Panc1 (cell line): ENCODE data around the gene LINC00305. TPM values are rescaled to one million over a fixed set of nuclear protein-coding genes. Genes with fewer than 3 reads are reported as not detected.

Experiments
- ATAC-seq: fragments of 200-7000 bp; cut with Tn5 transposase; 2 replicates; pipeline ENCODE4 v1.9.1; 2020; ENCODE audit warnings: mild to moderate bottlenecking, moderate library complexity
- Bru-seq: library from RNA; stranded (reverse); fragments of 400-500 nt; gene quantifications from one replicate; lab custom pipeline; 2021; lab: Mats Ljungman, UMichigan
- BruChase-seq, 2 experiments: library from RNA; stranded (reverse); fragments of 400-500 nt; gene quantifications; one replicate each; lab custom pipeline; 2021; lab: Mats Ljungman, UMichigan
- BruUV-seq: library from RNA; stranded (reverse); fragments of 400-500 nt; replicated peaks from 2 replicates; lab custom pipeline; 2021; lab: Mats Ljungman, UMichigan
- CTCF ChIA-PET: fragments of 300-600 bp; sonication (Branson Sonifier 250); formaldehyde crosslinking; loops from one replicate; lab custom pipeline; 2022; ENCODE audit warnings: antibody characterized with exemption; lab: Charles Lee
- POLR2A ChIA-PET: fragments of 300-600 bp; sonication (Branson Sonifier 250); formaldehyde crosslinking; loops from one replicate; lab custom pipeline; 2022; ENCODE audit warnings: antibody characterized with exemption; lab: Charles Lee
- DNase-seq: peaks from one replicate; pipeline ENCODE4 v3.0.0-alpha.2; 2010; ENCODE audit warnings: low read depth, low spot score
- H3K27ac ChIP-seq: 2 replicates; pipeline ENCODE4 v1.5.1; 2011; ENCODE audit warnings: mild to moderate bottlenecking, low read length, inconsistent platforms
- H3K27me3 ChIP-seq: fragments of 200-500 bp; sonication (Bioruptor generic); 2 replicates; pipeline ENCODE4 v1.6.0; 2014; ENCODE audit warnings: low read length, inconsistent platforms; ENCODE audit not compliant: control insufficient read depth, insufficient read depth
- H3K36me3 ChIP-seq: fragments of 200-500 bp; sonication (Bioruptor generic); 2 replicates; pipeline ENCODE4 v1.5.1; 2014; ENCODE audit warnings: inconsistent platforms, mild to moderate bottlenecking, low read length, moderate library complexity; ENCODE audit not compliant: control insufficient read depth, insufficient read depth
- H3K4me1 ChIP-seq: 2 replicates; pipeline ENCODE4 v1.5.1; 2011; ENCODE audit warnings: inconsistent platforms, mild to moderate bottlenecking, low read length, moderate library complexity; ENCODE audit not compliant: control insufficient read depth, insufficient read depth
- H3K4me3 ChIP-seq, 2 experiments: 2 replicates each; pipeline ENCODE4 v1.5.1; 2011 to 2012; ENCODE audit warnings: low read depth in 2 of 2, low read length in 2 of 2, mild to moderate bottlenecking in 2 of 2, inconsistent platforms in 1 of 2, moderate library complexity in 1 of 2
- H3K9me3 ChIP-seq: fragments of 200-500 bp; sonication (Bioruptor generic); 2 replicates; pipeline ENCODE4 v1.5.1; 2014; ENCODE audit warnings: low read depth, mild to moderate bottlenecking, inconsistent platforms, low read length, moderate library complexity; ENCODE audit not compliant: control insufficient read depth, insufficient read depth
- POLR2AphosphoS5 ChIP-seq: IDR thresholded peaks from 2 replicates; pipeline ENCODE4 v1.6.1; 2012; ENCODE audit warnings: mild to moderate bottlenecking, low read depth, low read length, moderate library complexity
- SIN3A ChIP-seq: IDR thresholded peaks from 2 replicates; pipeline ENCODE4 v1.6.1; 2012; ENCODE audit warnings: low read depth, mild to moderate bottlenecking, low read length, moderate library complexity, borderline replicate concordance; ENCODE audit not compliant: insufficient read depth
- TCF7L2 ChIP-seq: IDR thresholded peaks from 2 replicates; pipeline ENCODE4 v1.6.1; 2011; ENCODE audit warnings: mild to moderate bottlenecking, low read depth, low read length, inconsistent platforms
- in situ Hi-C: cut with HindIII; loops from 2 replicates; pipeline ENCODE4 v1.10.0; 2016; ENCODE audit warnings: low sequenced_read_pairs, low pct_unique_long_range_greater_than_20kb
- intact Hi-C: fragments of 100-400 bp; cut with micrococcal nuclease; formaldehyde crosslinking; loops from one replicate; pipeline ENCODE4 v1.10.0; 2022; ENCODE audit not compliant: unreplicated experiment
- long read RNA-seq: library from polyadenylated mRNA; unstranded; transcript quantifications from one replicate; pipeline ENCODE4 v2.0.0, GENCODE V29; 2021; ENCODE audit not compliant: unreplicated experiment
- polyA plus RNA-seq: library from polyadenylated mRNA; unstranded; fragments of >200 nt; gene quantifications from one replicate; pipeline ENCODE4 v1.2.1, GENCODE V29; 2012; ENCODE audit warnings: missing spikeins; ENCODE audit not compliant: insufficient read length
- total RNA-seq: library from RNA; stranded (reverse); gene quantifications from one replicate; pipeline ENCODE4 v1.2.1, GENCODE V29; 2021; ENCODE audit not compliant: unreplicated experiment
- TF ChIP-seq, protein P1 (sequence below): fragments of 450-650 bp; IDR thresholded peaks from 2 replicates; pipeline ENCODE4 v1.5.1; 2017; ENCODE audit warnings: mild to moderate bottlenecking
- TF ChIP-seq, protein P2 (sequence below), 2 experiments: IDR thresholded peaks; 2 replicates each; pipeline ENCODE4 v1.6.1; 2011 to 2012; ENCODE audit warnings: low read depth in 2 of 2, control low read depth in 1 of 2, low read length in 1 of 2, mild to moderate bottlenecking in 1 of 2, moderate library complexity in 1 of 2; ENCODE audit not compliant: insufficient read depth in 1 of 2

LINC00305 gene
- total RNA-seq (not detected), Bru-seq, nascent RNA (not detected), BruChase-seq, experiment 1, labeled RNA remaining after a 2-hour chase (not detected), BruChase-seq, experiment 2, labeled RNA remaining after a 6-hour chase (not detected)
- polyA plus RNA-seq = not detected
- long read RNA-seq = 0 reads

DNA sequence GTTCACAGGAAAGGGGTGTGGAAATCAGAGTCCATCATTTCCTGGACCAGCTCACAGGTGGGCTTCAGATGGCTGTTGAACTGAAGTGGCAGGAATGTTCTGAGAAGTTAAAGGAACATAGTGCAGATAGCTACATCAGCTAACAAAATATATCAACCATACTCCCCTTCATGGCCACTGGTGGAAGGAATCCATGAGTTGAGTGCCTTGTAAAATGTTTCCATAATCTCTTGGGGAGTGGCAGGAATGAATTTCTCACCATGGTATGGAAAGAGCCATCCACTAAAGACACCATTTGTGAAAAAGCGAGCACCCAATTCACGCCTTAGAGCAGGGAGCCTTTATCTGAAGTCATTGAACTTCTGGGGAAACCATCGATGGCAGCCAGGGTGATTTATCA is at the start of gene LINC00305:
Gene LINC00305 (minus strand): TSS at position 101 of the 400 bp plus-strand sequence.
- intact Hi-C loops = no loop called here
- no peak within 1 kb of the TSS for H3K27ac ChIP-seq
- BruUV-seq = no TSS peak
- no peak for DNase-seq
- H3K27me3 ChIP-seq = no peaks in the 10 kb centered on the region
- H3K9me3 ChIP-seq = no peaks in the 10 kb centered on the region
- in situ Hi-C loops = no loop called here
- H3K36me3 ChIP-seq = no peaks in the 10 kb centered on the region
- no peak within 1 kb of the TSS for H3K4me3 ChIP-seq
- H3K4me1 ChIP-seq = no peaks in the 10 kb centered on the region
- ChIA-PET POLR2A (no interaction called here), CTCF (no interaction called here)
- no peak for ATAC-seq
- TF ChIP-seq, protein P1, sequence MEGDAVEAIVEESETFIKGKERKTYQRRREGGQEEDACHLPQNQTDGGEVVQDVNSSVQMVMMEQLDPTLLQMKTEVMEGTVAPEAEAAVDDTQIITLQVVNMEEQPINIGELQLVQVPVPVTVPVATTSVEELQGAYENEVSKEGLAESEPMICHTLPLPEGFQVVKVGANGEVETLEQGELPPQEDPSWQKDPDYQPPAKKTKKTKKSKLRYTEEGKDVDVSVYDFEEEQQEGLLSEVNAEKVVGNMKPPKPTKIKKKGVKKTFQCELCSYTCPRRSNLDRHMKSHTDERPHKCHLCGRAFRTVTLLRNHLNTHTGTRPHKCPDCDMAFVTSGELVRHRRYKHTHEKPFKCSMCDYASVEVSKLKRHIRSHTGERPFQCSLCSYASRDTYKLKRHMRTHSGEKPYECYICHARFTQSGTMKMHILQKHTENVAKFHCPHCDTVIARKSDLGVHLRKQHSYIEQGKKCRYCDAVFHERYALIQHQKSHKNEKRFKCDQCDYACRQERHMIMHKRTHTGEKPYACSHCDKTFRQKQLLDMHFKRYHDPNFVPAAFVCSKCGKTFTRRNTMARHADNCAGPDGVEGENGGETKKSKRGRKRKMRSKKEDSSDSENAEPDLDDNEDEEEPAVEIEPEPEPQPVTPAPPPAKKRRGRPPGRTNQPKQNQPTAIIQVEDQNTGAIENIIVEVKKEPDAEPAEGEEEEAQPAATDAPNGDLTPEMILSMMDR = no peak

DNA sequence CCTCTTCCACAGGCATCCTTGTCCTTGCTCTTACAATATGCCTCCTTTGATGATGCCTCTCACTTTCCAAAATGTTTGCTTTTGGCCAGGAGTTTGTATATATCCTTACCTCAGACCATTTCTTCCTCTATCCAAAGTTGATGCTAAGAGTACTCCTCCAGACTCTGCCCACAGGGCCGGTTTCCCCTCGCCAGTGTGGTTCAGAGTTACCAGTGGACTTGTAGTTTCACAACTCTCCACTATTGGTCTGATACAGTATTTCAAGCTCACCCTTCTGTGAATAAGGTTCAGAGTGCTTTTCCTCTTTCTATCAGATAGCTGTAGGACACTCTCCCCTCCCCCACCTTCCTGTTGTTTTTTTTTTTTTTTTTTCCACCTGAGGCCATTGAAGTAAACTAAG is 42.2 kb upstream of the LINC00305 start:
- BruUV-seq = no TSS peak
- Histone ChIP-seq H3K27me3 (no peaks in the 10 kb centered on the region), H3K4me1 (no peaks in the 10 kb centered on the region), H3K36me3 (no peaks in the 10 kb centered on the region), H3K4me3 (no peak overlapping the region), H3K27ac (no peak overlapping the region), H3K9me3 (no peaks in the 10 kb centered on the region)
- DNase-seq (no peak), ATAC-seq (no peak)
- intact Hi-C loops = no loop called here
- in situ Hi-C loops = no loop called here
- no peak for TF ChIP-seq TCF7L2
- TF ChIP-seq, protein P1 = no peak
- no peak for TF ChIP-seq SIN3A
- TF ChIP-seq POLR2AphosphoS5 = no peak
- TF ChIP-seq, protein P2, sequence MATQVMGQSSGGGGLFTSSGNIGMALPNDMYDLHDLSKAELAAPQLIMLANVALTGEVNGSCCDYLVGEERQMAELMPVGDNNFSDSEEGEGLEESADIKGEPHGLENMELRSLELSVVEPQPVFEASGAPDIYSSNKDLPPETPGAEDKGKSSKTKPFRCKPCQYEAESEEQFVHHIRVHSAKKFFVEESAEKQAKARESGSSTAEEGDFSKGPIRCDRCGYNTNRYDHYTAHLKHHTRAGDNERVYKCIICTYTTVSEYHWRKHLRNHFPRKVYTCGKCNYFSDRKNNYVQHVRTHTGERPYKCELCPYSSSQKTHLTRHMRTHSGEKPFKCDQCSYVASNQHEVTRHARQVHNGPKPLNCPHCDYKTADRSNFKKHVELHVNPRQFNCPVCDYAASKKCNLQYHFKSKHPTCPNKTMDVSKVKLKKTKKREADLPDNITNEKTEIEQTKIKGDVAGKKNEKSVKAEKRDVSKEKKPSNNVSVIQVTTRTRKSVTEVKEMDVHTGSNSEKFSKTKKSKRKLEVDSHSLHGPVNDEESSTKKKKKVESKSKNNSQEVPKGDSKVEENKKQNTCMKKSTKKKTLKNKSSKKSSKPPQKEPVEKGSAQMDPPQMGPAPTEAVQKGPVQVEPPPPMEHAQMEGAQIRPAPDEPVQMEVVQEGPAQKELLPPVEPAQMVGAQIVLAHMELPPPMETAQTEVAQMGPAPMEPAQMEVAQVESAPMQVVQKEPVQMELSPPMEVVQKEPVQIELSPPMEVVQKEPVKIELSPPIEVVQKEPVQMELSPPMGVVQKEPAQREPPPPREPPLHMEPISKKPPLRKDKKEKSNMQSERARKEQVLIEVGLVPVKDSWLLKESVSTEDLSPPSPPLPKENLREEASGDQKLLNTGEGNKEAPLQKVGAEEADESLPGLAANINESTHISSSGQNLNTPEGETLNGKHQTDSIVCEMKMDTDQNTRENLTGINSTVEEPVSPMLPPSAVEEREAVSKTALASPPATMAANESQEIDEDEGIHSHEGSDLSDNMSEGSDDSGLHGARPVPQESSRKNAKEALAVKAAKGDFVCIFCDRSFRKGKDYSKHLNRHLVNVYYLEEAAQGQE (IDR thresholded peaks at IDR 0.05; ENCODE audit: insufficient read depth in 1 of 2, low read depth in 2 of 2, low read length in 1 of 2) = no peak
- ChIA-PET CTCF (no interaction called here), POLR2A (no interaction called here)
